HCT116 (cell line): Measurements from ENCODE around the gene SLC2A13. TPM values are rescaled to one million over a fixed set of nuclear protein-coding genes. Genes with fewer than 3 reads are reported as not detected.

Source experiments
- ATAC-seq: fragments of 200-7000 bp; cut with Tn5 transposase; 2 replicates; pipeline ENCODE4 v1.9.1; 2020; ENCODE audit warnings: mild to moderate bottlenecking, moderate library complexity
- BruUV-seq: library from RNA; stranded (reverse); fragments of 400-500 nt; replicated peaks from 2 replicates; lab custom pipeline; 2021; lab: Mats Ljungman, UMichigan
- CTCF ChIA-PET: fragments of 300-600 bp; sonication (Branson Sonifier 250); formaldehyde crosslinking; loops from one replicate; lab custom pipeline; 2021; ENCODE audit warnings: antibody characterized with exemption; lab: Charles Lee
- POLR2A ChIA-PET: fragments of 300-600, 350-600 bp; sonication (Branson Sonifier 250); formaldehyde crosslinking; loops from one replicate; lab custom pipeline; 2021; ENCODE audit warnings: antibody characterized with exemption; lab: Charles Lee
- RAD21 ChIA-PET, 2 experiments: fragments of 300-600 bp; sonication (Branson Sonifier 250); formaldehyde crosslinking; loops; one replicate each; lab custom pipeline; 2023; ENCODE audit warnings: low total read pairs in 2 of 2; ENCODE audit not compliant: uncharacterized antibody in 2 of 2, unreplicated experiment in 2 of 2, low non-redundant PET in 1 of 2; lab: Charles Lee
- DNase-seq: peaks from one replicate; pipeline ENCODE4 v3.0.0-alpha.2; 2010; ENCODE audit warnings: low read depth, low spot score
- H2AFZ ChIP-seq: fragments of 200-600 bp; shearing (Covaris generic), sonication (generic); 2 replicates; pipeline ENCODE4 v1.6.1; 2017; ENCODE audit warnings: low read depth, mixed run types, mixed read lengths, antibody characterized with exemption, low read length; ENCODE audit not compliant: poor library complexity, severe bottlenecking
- H3K27ac ChIP-seq: 2 replicates; pipeline ENCODE4 v1.5.1; 2012; ENCODE audit warnings: low read depth, low read length
- H3K27me3 ChIP-seq: fragments of 200-600 bp; sonication (generic); 2 replicates; pipeline ENCODE4 v1.6.1; 2016; ENCODE audit warnings: mixed run types, low read length, mixed read lengths; ENCODE audit not compliant: insufficient read depth
- H3K36me3 ChIP-seq, 2 experiments: fragments of 200-500 bp in 1 of 2; fragments of 200-600 bp in 1 of 2; sonication (Bioruptor generic) in 1 of 2; sonication (generic) in 1 of 2; 2 replicates each; pipeline versions ENCODE4 v1.5.1 to v1.6.1; 2014 to 2016; ENCODE audit warnings: low read length in 2 of 2, inconsistent platforms in 1 of 2, mixed read lengths in 1 of 2, mixed run types in 1 of 2; ENCODE audit not compliant: insufficient read depth in 2 of 2, control insufficient read depth in 1 of 2
- H3K4me1 ChIP-seq, 2 experiments: fragments of 200-600 bp in 1 of 2; sonication (generic) in 1 of 2; 2 replicates each; pipeline versions ENCODE4 v1.5.1 to v1.6.1; 2012 to 2017; ENCODE audit warnings: low read length in 2 of 2, inconsistent platforms in 1 of 2, mild to moderate bottlenecking in 1 of 2, mixed read lengths in 1 of 2, mixed run types in 1 of 2, moderate library complexity in 1 of 2; ENCODE audit not compliant: insufficient read depth in 2 of 2, control insufficient read depth in 1 of 2
- H3K4me2 ChIP-seq: fragments of 200-600 bp; sonication (generic); 2 replicates; pipeline ENCODE4 v1.6.1; 2017; ENCODE audit warnings: mixed run types, low read length, mixed read lengths
- H3K4me3 ChIP-seq, 2 experiments: fragments of 200-600 bp in 1 of 2; sonication (generic) in 1 of 2; replicated peaks in 1 of 2; 2 replicates each; pipeline ENCODE4 v1.5.1; 2011 to 2016; ENCODE audit warnings: low read length in 2 of 2, control low read depth in 1 of 2, low read depth in 1 of 2, mild to moderate bottlenecking in 1 of 2, mixed read lengths in 1 of 2, mixed run types in 1 of 2
- H3K79me2 ChIP-seq: fragments of 200-600 bp; sonication (generic); 2 replicates; pipeline ENCODE4 v1.6.1; 2017; ENCODE audit warnings: mild to moderate bottlenecking, mixed run types, low read length, moderate library complexity, mixed read lengths; ENCODE audit not compliant: insufficient read depth
- H3K9ac ChIP-seq: fragments of 200-600 bp; sonication (generic); 2 replicates; pipeline ENCODE4 v1.6.1; 2016; ENCODE audit warnings: low read length, mixed read lengths
- H3K9me2 ChIP-seq: fragments of 200-600 bp; sonication (generic), shearing (Covaris generic); 2 replicates; pipeline ENCODE4 v1.6.1; 2017; ENCODE audit warnings: mixed run types, mild to moderate bottlenecking, moderate library complexity; ENCODE audit not compliant: insufficient read depth
- H3K9me3 ChIP-seq, 2 experiments: fragments of 200-500 bp in 1 of 2; fragments of 200-600 bp in 1 of 2; sonication (Bioruptor generic) in 1 of 2; sonication (generic) in 1 of 2; 2 replicates each; pipeline ENCODE4 v1.6.1; 2014 to 2017; ENCODE audit warnings: low read length in 2 of 2, mixed read lengths in 2 of 2, inconsistent platforms in 1 of 2, low read depth in 1 of 2, mild to moderate bottlenecking in 1 of 2, mixed run types in 1 of 2, moderate library complexity in 1 of 2; ENCODE audit not compliant: control insufficient read depth in 1 of 2, insufficient read depth in 1 of 2
- H4K20me1 ChIP-seq: fragments of 200-600 bp; sonication (generic), shearing (Covaris generic); 2 replicates; pipeline ENCODE4 v1.6.1; 2017; ENCODE audit warnings: mixed run types, mild to moderate bottlenecking, moderate library complexity; ENCODE audit not compliant: insufficient read depth
- CBX3 ChIP-seq: IDR thresholded peaks from 2 replicates; pipeline ENCODE4 v1.6.1; 2012; ENCODE audit warnings: low read depth
- CEBPB ChIP-seq: IDR thresholded peaks from 2 replicates; pipeline ENCODE4 v1.6.1; 2012; ENCODE audit warnings: low read depth
- CTCF ChIP-seq, 3 experiments: fragments of 200-600 bp in 1 of 3; sonication (generic) in 1 of 3; IDR thresholded peaks in 2 of 3; conservative IDR thresholded peaks in 1 of 3; 2 replicates each; pipeline ENCODE4 v1.5.1; 2012 to 2017; ENCODE audit warnings: low read depth in 2 of 3, low read length in 2 of 3, antibody characterized with exemption in 1 of 3, borderline replicate concordance in 1 of 3, control low read depth in 1 of 3, mild to moderate bottlenecking in 1 of 3, mixed read lengths in 1 of 3, mixed run types in 1 of 3, moderate library complexity in 1 of 3; ENCODE audit not compliant: insufficient read depth in 1 of 3
- ELF1 ChIP-seq: IDR thresholded peaks from 2 replicates; pipeline ENCODE4 v1.6.1; 2012; ENCODE audit warnings: low read depth, borderline replicate concordance
- EZH2phosphoT487 ChIP-seq: fragments of 200-600 bp; IDR thresholded peaks from 2 replicates; pipeline ENCODE4 v1.6.1; 2018; ENCODE audit warnings: antibody characterized with exemption, borderline replicate concordance
- JUND ChIP-seq: IDR thresholded peaks from 2 replicates; pipeline ENCODE4 v1.6.1; 2012
- MAX ChIP-seq: IDR thresholded peaks from 2 replicates; pipeline ENCODE4 v1.6.1; 2012
- POLR2A ChIP-seq: IDR thresholded peaks from 2 replicates; pipeline ENCODE4 v1.7.0; 2011; ENCODE audit warnings: borderline replicate concordance; ENCODE audit not compliant: insufficient read depth, insufficient read length; ENCODE audit errors: extremely low read depth
- POLR2AphosphoS5 ChIP-seq: IDR thresholded peaks from 2 replicates; pipeline ENCODE4 v1.6.1; 2011; ENCODE audit warnings: mild to moderate bottlenecking, low read depth, low read length, moderate library complexity
- RAD21 ChIP-seq: IDR thresholded peaks from 2 replicates; pipeline ENCODE4 v1.6.1; 2012; ENCODE audit warnings: low read depth, mild to moderate bottlenecking
- REST ChIP-seq: IDR thresholded peaks from 2 replicates; pipeline ENCODE4 v1.6.1; 2012; ENCODE audit warnings: low read depth
- SP1 ChIP-seq: IDR thresholded peaks from 2 replicates; pipeline ENCODE4 v1.6.1; 2012; ENCODE audit warnings: low read depth
- SRF ChIP-seq: IDR thresholded peaks from 2 replicates; pipeline ENCODE4 v1.6.1; 2012; ENCODE audit warnings: low read depth
- YY1 ChIP-seq: IDR thresholded peaks from 2 replicates; pipeline ENCODE4 v1.6.1; 2011; ENCODE audit warnings: low read length, low read depth, moderate library complexity, mild to moderate bottlenecking; ENCODE audit not compliant: insufficient replicate concordance; ENCODE audit errors: extremely low read depth
- ZBTB33 ChIP-seq: IDR thresholded peaks from 2 replicates; pipeline ENCODE4 v1.6.1; 2011; ENCODE audit warnings: mild to moderate bottlenecking, low read length, moderate library complexity; ENCODE audit not compliant: insufficient replicate concordance; ENCODE audit errors: extremely low read depth
- ZFX ChIP-seq: fragments of 450-650 bp; IDR thresholded peaks from 2 replicates; pipeline ENCODE4 v1.6.1; 2017
- ZNF274 ChIP-seq: fragments of 200-500 bp; sonication (Bioruptor generic); IDR thresholded peaks from 2 replicates; pipeline ENCODE4 v1.6.1; 2014; ENCODE audit warnings: mild to moderate bottlenecking, low read depth, low read length, inconsistent platforms
- intact Hi-C: fragments of 100-400 bp; cut with micrococcal nuclease; formaldehyde crosslinking; loops from 2 replicates; pipeline ENCODE4 v1.10.0; 2022
- total RNA-seq: library from RNA; stranded (reverse); gene quantifications from one replicate; pipeline ENCODE4 v1.2.1, GENCODE V29; 2021; ENCODE audit not compliant: unreplicated experiment

SLC2A13 gene
- total RNA-seq, 1 experiment from 2014 or later = 6.8 TPM

GRCh38 chr12:40099423-40099853, 6.4 kb downstream of the SLC2A13 start:
- H3K4me1 ChIP-seq = peaks cover 3 to 5% of the 10 kb centered on the region in 2 experiments; a peak in 1 of 4 replicates
- no peaks in the 10 kb centered on the region for H3K9me2 ChIP-seq
- no peaks in the 10 kb centered on the region for H3K9me3 ChIP-seq
- no peak for TF ChIP-seq ZNF274
- TF ChIP-seq CBX3 = no peak
- no peak for TF ChIP-seq ZFX
- no peak for TF ChIP-seq SP1
- no peak for TF ChIP-seq CEBPB
- TF ChIP-seq REST = no peak
- no peak for TF ChIP-seq JUND
- no peak for TF ChIP-seq CTCF (IDR thresholded peaks at IDR 0.05 in 2 of 3, conservative IDR thresholded peaks at IDR 0.05 in 1 of 3; ENCODE audit: borderline replicate concordance in 1 of 3, insufficient read depth in 1 of 3, low read depth in 2 of 3, low read length in 2 of 3)
- TF ChIP-seq ELF1 = no peak
- no peak for TF ChIP-seq YY1
- no peak for TF ChIP-seq POLR2AphosphoS5
- TF ChIP-seq SRF = no peak
- TF ChIP-seq POLR2A = no peak
- no peak for TF ChIP-seq EZH2phosphoT487
- no peak for TF ChIP-seq RAD21
- no peak for TF ChIP-seq MAX
- TF ChIP-seq ZBTB33 = no peak
- no peak overlapping the region for H3K4me3 ChIP-seq
- no peak overlapping the region for H3K27ac ChIP-seq
- no peak for ATAC-seq
- H3K27me3 ChIP-seq = no peaks in the 10 kb centered on the region
- H3K79me2 ChIP-seq = peaks cover 11% of the 10 kb centered on the region; the same call in 1 of the 2 replicates
- H3K9ac ChIP-seq = no peak overlapping the region
- H2AFZ ChIP-seq = no peak overlapping the region
- H3K36me3 ChIP-seq = no peaks in the 10 kb centered on the region
- intact Hi-C loops = no loop called here
- RAD21 ChIA-PET = no interaction called here
- no peaks in the 10 kb centered on the region for H4K20me1 ChIP-seq
- DNase-seq = no peak
- CTCF ChIA-PET = no interaction called here
- H3K4me2 ChIP-seq = no peak overlapping the region
- POLR2A ChIA-PET = no interaction called here
- BruUV-seq = no TSS peak
